Breast epithelium (tissue), 3 donors: Measurements from ENCODE around the gene IGLL1.

Experiments
- POLR2A ChIP-seq: fragments of 450-650 bp; IDR thresholded peaks from one replicate; pipeline ENCODE4 v1.6.1; 2016; ENCODE audit warnings: antibody characterized with exemption, mild to moderate bottlenecking, moderate library complexity
- POLR2AphosphoS5 ChIP-seq, 3 donors: sonication (generic); formaldehyde crosslinking; IDR thresholded peaks; one replicate each; pipeline ENCODE4 v1.6.1; 2017; ENCODE audit warnings: antibody characterized with exemption in 3 of 3
- TF ChIP-seq, protein P1 (sequence below), 3 donors: fragments of 450-650 bp; IDR thresholded peaks; one replicate each; pipeline ENCODE4 v1.5.1; 2016 to 2017; ENCODE audit warnings: antibody characterized with exemption in 3 of 3, mild to moderate bottlenecking in 3 of 3, moderate library complexity in 3 of 3

DNA sequence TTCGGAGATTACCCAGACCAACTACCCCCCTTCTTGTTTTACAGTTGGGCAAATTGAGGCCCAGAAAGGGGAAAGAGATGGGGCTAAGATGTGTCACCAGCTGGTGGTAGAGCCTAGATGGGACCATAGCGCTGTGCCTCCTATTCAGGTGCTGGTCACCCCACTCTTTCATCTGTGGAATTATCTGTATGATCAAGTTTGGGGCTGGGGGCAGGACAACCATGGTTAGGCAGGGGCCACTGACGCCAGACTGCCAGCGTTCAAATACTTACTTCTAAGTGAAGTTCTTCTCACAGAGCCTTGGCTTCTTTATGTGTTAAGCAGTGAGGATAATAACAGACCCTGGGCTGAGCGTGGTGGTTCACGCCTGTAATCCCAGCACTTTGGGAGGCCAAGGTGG lies 55.9 kb downstream of the IGLL1 start:
- TF ChIP-seq, protein P1, sequence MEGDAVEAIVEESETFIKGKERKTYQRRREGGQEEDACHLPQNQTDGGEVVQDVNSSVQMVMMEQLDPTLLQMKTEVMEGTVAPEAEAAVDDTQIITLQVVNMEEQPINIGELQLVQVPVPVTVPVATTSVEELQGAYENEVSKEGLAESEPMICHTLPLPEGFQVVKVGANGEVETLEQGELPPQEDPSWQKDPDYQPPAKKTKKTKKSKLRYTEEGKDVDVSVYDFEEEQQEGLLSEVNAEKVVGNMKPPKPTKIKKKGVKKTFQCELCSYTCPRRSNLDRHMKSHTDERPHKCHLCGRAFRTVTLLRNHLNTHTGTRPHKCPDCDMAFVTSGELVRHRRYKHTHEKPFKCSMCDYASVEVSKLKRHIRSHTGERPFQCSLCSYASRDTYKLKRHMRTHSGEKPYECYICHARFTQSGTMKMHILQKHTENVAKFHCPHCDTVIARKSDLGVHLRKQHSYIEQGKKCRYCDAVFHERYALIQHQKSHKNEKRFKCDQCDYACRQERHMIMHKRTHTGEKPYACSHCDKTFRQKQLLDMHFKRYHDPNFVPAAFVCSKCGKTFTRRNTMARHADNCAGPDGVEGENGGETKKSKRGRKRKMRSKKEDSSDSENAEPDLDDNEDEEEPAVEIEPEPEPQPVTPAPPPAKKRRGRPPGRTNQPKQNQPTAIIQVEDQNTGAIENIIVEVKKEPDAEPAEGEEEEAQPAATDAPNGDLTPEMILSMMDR (IDR thresholded peaks at IDR 0.05): no peak
- no peak for TF ChIP-seq POLR2AphosphoS5 (IDR thresholded peaks at IDR 0.05)
- TF ChIP-seq POLR2A: no peak
